Vagina (tissue), 2 donors: ENCODE measurements around the gene MSI1.

Source experiments
- CTCF ChIP-seq, 3 experiments: fragments of 450-650 bp in 2 of 3; fragments of 200-600 bp in 1 of 3; sonication (generic) in 1 of 3; IDR thresholded peaks; one replicate each; pipeline ENCODE4 v1.5.1; 2017 to 2019; ENCODE audit warnings: antibody characterized with exemption in 3 of 3, mild to moderate bottlenecking in 2 of 3, moderate library complexity in 2 of 3
- POLR2AphosphoS5 ChIP-seq, 2 donors: sonication (generic); formaldehyde crosslinking; IDR thresholded peaks; one replicate each; pipeline ENCODE4 v1.9.0; 2017; ENCODE audit warnings: antibody characterized with exemption in 2 of 2, mild to moderate bottlenecking in 2 of 2, low read depth in 1 of 2; ENCODE audit not compliant: insufficient read depth in 1 of 2

- TF ChIP-seq POLR2AphosphoS5 (IDR thresholded peaks at IDR 0.05; ENCODE audit: insufficient read depth in 1 of 2, low read depth in 1 of 2) (no peak), CTCF (IDR thresholded peaks at IDR 0.05) (no peak)
Observed at GRCh38 chr12:120402217-120402616, 33.3 kb upstream of the MSI1 start.
